GM18907 (cell line): ENCODE measurements around the gene FOXO6.
"Not testable (repeated sequence)": the region's sequence is repeated elsewhere in the genome, so short reads cannot be mapped to it uniquely, and the experiment has no call there.

Experiments
- ATAC-seq: cut with Tn5 transposase; IDR thresholded peaks from one replicate; pipeline ENCODE4 v1.9.1; 2021; ENCODE audit warnings: mild to moderate bottlenecking, moderate library complexity; ENCODE audit not compliant: unreplicated experiment

FOXO6 gene

GRCh38 chr1:41328780-41329640 is 32.2 kb upstream of the FOXO6 start:
- no peak for ATAC-seq

GRCh38 chr1:41329662-41330587 is 31.3 kb upstream of the FOXO6 start:
- ATAC-seq, result no peak

- no peak for ATAC-seq
These were observed 30.4 kb upstream of the FOXO6 start for GRCh38 chr1:41330588-41331545.

GRCh38 chr1:41331546-41331917 is 29.7 kb upstream of the FOXO6 start:
- no peak for ATAC-seq

- not testable (repeated sequence) for ATAC-seq
These were observed 29.1 kb upstream of the FOXO6 start for GRCh38 chr1:41332161-41332560.

- no peak for ATAC-seq
These were observed 28.0 kb upstream of the FOXO6 start for GRCh38 chr1:41333146-41333784.

- no peak for ATAC-seq
These were observed 22.4 kb upstream of the FOXO6 start for GRCh38 chr1:41338820-41339219.

- no peak for ATAC-seq
These were observed 20.4 kb upstream of the FOXO6 start for GRCh38 chr1:41340655-41341364.

GRCh38 chr1:41341365-41341683 is 19.9 kb upstream of the FOXO6 start:
- no peak for ATAC-seq

GRCh38 chr1:41341772-41342562 is 19.3 kb upstream of the FOXO6 start:
- ATAC-seq, result no peak

- ATAC-seq, result no peak
These were observed 18.4 kb upstream of the FOXO6 start for GRCh38 chr1:41342774-41343355.

- no peak for ATAC-seq
These were observed 17.2 kb upstream of the FOXO6 start for GRCh38 chr1:41343790-41344699.

GRCh38 chr1:41344708-41345159 is 16.5 kb upstream of the FOXO6 start:
- ATAC-seq, result no peak

- no peak for ATAC-seq
These were observed 15.7 kb upstream of the FOXO6 start for GRCh38 chr1:41345434-41346075.

GRCh38 chr1:41347276-41347675 is 14.0 kb upstream of the FOXO6 start:
- ATAC-seq, result no peak

- no peak for ATAC-seq
These were observed 12.8 kb upstream of the FOXO6 start for GRCh38 chr1:41348394-41348793.
